NB4 (cell line): ENCODE measurements around the gene BAZ2A.
A peak's percentile ranks its signal among the peaks of the same experiment; 100 is the strongest.

Experiments
- DNase-seq: peaks from one replicate; pipeline ENCODE4 v3.0.0; 2010; ENCODE audit warnings: low read depth
- H3K4me3 ChIP-seq: one replicate; pipeline ENCODE4 v1.5.1; 2011; ENCODE audit warnings: mild to moderate bottlenecking, low read depth, low read length, moderate library complexity
- MYC ChIP-seq: IDR thresholded peaks from 2 replicates; pipeline ENCODE4 v1.6.1; 2011; ENCODE audit warnings: low read depth, low read length
- POLR2A ChIP-seq: IDR thresholded peaks from 2 replicates; pipeline ENCODE4 v1.6.1; 2011; ENCODE audit warnings: mild to moderate bottlenecking; ENCODE audit not compliant: insufficient read length; ENCODE audit errors: extremely low read depth
- TF ChIP-seq, protein P1 (sequence below): IDR thresholded peaks from one replicate; pipeline ENCODE4 v1.5.1; 2012; ENCODE audit warnings: low read depth, low read length
- TF ChIP-seq, protein P2 (sequence below): IDR thresholded peaks from 2 replicates; pipeline ENCODE4 v1.6.1; 2011; ENCODE audit warnings: low read depth, low read length

The BAZ2A gene

DNA sequence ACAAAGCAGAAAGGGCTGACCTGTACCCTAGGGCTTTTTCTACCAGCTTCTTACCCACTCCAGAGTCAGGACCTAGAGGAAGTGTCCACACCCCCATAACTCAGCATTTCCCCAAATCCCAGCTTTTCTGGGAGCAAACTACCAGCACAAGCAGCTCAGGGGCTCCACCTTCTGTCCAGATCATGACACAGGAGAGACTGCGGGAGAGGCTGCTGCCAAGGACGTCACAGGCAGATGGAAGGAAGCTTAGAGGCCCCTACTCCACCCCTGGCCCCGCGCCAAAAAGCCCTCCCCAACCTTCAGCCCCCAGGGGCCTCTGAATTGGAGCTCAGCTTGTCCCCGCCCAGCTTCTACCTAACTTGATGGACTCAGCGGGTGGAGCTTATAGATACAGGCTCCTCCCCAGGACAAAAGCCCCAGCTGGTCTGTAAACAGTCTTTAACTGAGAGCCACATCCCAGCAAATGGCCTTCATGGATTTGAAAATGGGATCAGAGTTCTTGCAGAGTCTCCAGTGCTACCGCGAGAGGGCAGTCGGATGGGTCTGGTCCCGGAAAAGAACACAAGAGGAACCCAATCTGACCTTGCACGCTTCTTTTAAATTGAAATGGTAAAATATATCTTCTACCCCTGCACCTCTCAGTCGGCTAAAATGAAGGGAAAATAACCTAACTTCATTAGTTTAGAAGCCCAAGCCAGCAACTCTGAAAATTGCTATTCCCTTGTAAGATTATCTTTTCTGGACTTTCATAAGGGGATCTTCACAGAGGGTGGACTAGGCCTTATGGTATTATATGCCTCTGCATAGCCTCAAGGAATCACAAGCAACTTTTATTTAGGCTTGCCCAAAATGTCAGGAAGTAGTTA is 6.8 kb upstream of the BAZ2A start:
- peak overlapping the region; percentile 65 for H3K4me3 ChIP-seq
- TF ChIP-seq POLR2A: no peak
- 0 out of 2 replicates have a peak, but pooled peaks have one; percentile 19 for TF ChIP-seq MYC
- TF ChIP-seq, protein P1, sequence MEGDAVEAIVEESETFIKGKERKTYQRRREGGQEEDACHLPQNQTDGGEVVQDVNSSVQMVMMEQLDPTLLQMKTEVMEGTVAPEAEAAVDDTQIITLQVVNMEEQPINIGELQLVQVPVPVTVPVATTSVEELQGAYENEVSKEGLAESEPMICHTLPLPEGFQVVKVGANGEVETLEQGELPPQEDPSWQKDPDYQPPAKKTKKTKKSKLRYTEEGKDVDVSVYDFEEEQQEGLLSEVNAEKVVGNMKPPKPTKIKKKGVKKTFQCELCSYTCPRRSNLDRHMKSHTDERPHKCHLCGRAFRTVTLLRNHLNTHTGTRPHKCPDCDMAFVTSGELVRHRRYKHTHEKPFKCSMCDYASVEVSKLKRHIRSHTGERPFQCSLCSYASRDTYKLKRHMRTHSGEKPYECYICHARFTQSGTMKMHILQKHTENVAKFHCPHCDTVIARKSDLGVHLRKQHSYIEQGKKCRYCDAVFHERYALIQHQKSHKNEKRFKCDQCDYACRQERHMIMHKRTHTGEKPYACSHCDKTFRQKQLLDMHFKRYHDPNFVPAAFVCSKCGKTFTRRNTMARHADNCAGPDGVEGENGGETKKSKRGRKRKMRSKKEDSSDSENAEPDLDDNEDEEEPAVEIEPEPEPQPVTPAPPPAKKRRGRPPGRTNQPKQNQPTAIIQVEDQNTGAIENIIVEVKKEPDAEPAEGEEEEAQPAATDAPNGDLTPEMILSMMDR: peak; percentile 89
- TF ChIP-seq, protein P2, sequence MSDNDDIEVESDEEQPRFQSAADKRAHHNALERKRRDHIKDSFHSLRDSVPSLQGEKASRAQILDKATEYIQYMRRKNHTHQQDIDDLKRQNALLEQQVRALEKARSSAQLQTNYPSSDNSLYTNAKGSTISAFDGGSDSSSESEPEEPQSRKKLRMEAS: peak; percentile 25; the same call in 1 of the 2 replicates
- DNase-seq: peak; percentile 99

DNA sequence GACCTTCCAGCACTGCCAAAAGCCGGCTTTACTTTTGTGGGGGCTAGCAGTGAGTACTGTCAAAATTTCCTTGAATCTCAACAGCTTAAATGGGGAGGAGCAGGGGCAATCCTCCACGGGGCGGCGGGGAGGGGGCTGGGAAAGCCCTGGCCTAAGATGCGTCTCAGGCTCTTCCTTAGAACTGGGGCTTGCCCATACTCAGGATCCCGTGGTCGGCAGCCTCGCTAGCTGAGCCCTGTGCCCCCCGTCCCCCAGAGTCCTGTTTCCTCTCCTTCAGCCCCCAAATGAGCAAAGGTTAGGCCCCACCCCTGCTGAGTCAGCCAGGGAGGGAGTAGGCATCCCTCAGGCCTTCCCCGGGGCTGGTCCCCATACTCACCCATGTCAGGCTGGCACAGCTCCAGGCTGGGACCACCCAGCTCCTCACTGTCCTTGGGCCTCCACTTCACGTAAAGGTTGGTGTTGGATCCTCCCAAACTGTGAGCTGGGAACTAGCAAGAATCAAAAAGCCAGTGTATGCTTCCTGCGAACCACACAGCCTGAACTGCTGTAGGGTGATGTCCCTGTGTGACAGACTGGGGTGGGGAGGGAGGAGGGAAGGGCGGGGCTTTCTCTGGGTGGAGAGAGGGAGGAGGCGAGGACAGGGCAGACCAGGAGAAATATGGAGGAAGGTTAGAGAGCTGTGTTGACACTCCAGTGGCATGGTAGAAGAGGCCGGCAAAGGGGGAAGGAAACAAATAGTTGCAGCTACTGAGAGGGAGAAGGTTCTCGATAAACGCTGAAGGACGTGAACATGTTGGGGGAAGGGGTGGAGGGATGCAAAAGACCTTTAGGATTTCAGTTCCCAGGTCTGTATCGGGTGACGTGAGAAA is 5.9 kb upstream of the BAZ2A start:
- peak; percentile 11; the same call in 1 of the 2 replicates for TF ChIP-seq MYC
- TF ChIP-seq, protein P1: no peak
- no peak for TF ChIP-seq POLR2A
- TF ChIP-seq, protein P2: peak; percentile 34; the same call in 1 of the 2 replicates
- peak overlapping the region; percentile 65 for H3K4me3 ChIP-seq
- peak; percentile 92 for DNase-seq

DNA sequence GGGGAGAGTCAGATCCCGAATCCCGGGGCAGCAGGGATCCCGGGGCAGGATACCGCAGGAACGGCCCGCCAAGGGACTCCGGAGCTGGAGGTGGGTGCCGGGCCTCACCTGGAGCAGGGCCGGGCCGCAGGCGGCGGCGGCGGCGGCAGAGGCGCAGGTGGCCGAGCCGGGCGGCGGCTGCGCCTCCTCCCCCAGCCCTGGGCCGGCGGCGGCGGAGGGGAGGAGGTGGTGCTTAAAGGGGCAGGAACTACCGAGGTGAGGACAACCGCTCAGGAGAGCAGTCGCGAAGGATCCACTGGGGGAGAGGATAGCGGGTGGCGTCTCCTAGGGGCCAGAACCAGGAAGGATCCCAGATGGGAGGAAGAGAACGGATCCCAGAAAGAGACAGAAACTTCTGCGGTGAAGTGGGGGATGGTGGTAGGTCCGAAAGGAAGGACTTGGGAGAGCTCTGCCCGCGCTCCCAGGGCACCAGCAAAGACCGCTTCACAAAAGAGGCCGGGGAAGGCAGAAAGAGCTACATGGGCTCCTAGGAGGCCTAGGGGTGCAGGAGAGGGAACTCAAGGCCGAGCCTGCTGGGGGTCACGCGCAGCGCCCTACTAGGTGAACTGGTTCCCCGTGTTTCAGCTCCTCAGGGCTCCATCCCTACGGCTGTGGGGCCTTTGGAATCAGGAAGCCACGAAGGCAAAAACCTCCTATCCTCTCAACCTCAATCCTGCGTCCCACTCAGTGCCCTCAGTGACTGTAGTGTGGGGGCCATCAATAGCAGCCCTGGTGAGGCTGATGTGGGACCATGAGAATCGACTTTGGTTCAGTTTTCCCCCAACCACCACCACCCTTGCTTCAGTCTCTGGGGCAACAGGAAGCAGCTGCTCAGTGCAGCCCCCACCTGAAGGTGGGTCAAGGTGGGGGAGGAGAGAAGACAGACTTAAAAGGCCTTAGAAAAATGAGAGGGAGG is 5.0 kb upstream of the BAZ2A start:
- H3K4me3 ChIP-seq: peak overlapping the region; percentile 72
- TF ChIP-seq MYC (no peak), POLR2A (peak; percentile 29)
- TF ChIP-seq, protein P1: peak; percentile 20
- TF ChIP-seq, protein P2: 0 out of 2 replicates have a peak, but pooled peaks have one; percentile 4

DNA sequence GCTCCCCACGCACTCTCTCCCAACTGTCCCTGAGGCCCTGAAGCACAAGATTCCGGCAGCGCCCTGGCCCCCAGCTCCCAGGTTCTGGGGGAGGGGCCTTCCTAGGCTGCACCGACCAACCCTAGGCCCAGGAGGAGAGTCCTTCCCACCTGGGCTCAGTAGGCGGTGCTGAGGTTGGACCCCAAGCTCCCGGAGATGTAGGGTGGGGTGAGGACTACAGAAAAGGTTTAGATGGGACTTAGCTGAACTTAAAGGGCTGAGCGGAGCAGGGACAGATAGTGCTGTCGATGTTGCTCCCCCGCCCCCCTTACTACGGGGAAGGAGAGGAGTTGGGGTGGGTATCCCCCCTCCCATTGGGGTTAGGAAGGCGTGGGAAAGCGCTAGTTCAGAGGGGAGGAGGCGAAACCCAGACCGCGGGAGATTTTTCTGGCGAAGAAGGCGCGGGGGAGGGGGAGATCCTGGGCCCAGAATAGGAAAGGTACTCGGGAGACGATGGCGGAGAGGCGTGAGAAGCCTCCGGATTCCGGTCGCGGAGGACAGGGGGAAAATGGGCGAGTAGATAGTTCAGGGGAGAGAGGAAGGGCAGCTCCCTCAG is 4.2 kb upstream of the BAZ2A start:
- DNase-seq: peak; percentile 45
- TF ChIP-seq, protein P2: no peak
- no peak for TF ChIP-seq POLR2A
- TF ChIP-seq, protein P1: no peak
- no peak for TF ChIP-seq MYC
- peak overlapping the region; percentile 72 for H3K4me3 ChIP-seq

More for the DNA sequence above, 5.0 kb upstream of the BAZ2A start:
- DNase-seq: peak; percentile 81
